Lower leg skin (tissue), 4 donors: ENCODE data around the gene GLT8D2. TPM values are rescaled to one million over a fixed set of nuclear protein-coding genes. Genes with fewer than 3 reads are reported as not detected.

ENCODE experiments used
- DNase-seq, 2 donors: peaks; one replicate each; pipeline ENCODE4 v3.0.0-alpha.2; 2019; ENCODE audit warnings: low spot score in 2 of 2
- H3K4me3 ChIP-seq: fragments of 200-600 bp; sonication (generic); 2 replicates; pipeline ENCODE4 v1.5.1; 2017; ENCODE audit warnings: mild to moderate bottlenecking, low read depth; ENCODE audit not compliant: poor library complexity, severe bottlenecking
- POLR2A ChIP-seq, 2 donors: fragments of 450-650 bp; IDR thresholded peaks; one replicate each; pipeline ENCODE4 v1.6.1; 2016 to 2017; ENCODE audit warnings: antibody characterized with exemption in 2 of 2, mild to moderate bottlenecking in 1 of 2, moderate library complexity in 1 of 2
- WGBS, 2 donors: methylation state at CpG; one replicate each; pipeline ENCODE4 v1.1.5; 2018; 5-methylcytosine and 5-hydroxymethylcytosine counted together
- intact Hi-C: fragments of 100-400 bp; cut with DNase I; formaldehyde crosslinking; loops from one replicate; pipeline ENCODE4 v1.15.0; 2023; ENCODE audit warnings: low total_unique reads
- total RNA-seq, 4 donors: library from RNA; depleted of rRNA; stranded (reverse); fragments of >200 nt; gene quantifications; one replicate each; pipeline ENCODE4 v1.1.0, GENCODE V29; 2016
- TF ChIP-seq, protein P1 (sequence below), 3 donors: fragments of 450-650 bp; IDR thresholded peaks; one replicate each; pipeline ENCODE4 v1.5.1; 2016; ENCODE audit warnings: antibody characterized with exemption in 3 of 3, mild to moderate bottlenecking in 3 of 3, moderate library complexity in 2 of 3

Gene GLT8D2
- total RNA-seq, 4 donors from 2014 or later = 0.72 to 1.9 (median 1.2) TPM

- no peak overlapping the region for H3K4me3 ChIP-seq
- 3 to 5% methylated on average over 1 of the region's 1 CpG for WGBS, 2 donors
- no peak for DNase-seq
- intact Hi-C loops = no loop called here
- TF ChIP-seq, protein P1, sequence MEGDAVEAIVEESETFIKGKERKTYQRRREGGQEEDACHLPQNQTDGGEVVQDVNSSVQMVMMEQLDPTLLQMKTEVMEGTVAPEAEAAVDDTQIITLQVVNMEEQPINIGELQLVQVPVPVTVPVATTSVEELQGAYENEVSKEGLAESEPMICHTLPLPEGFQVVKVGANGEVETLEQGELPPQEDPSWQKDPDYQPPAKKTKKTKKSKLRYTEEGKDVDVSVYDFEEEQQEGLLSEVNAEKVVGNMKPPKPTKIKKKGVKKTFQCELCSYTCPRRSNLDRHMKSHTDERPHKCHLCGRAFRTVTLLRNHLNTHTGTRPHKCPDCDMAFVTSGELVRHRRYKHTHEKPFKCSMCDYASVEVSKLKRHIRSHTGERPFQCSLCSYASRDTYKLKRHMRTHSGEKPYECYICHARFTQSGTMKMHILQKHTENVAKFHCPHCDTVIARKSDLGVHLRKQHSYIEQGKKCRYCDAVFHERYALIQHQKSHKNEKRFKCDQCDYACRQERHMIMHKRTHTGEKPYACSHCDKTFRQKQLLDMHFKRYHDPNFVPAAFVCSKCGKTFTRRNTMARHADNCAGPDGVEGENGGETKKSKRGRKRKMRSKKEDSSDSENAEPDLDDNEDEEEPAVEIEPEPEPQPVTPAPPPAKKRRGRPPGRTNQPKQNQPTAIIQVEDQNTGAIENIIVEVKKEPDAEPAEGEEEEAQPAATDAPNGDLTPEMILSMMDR (IDR thresholded peaks at IDR 0.05) = no peak
- TF ChIP-seq POLR2A (IDR thresholded peaks at IDR 0.05) = no peak
Observed at GRCh38 chr12:104057771-104058197, 7.8 kb upstream of the GLT8D2 start.

DNA sequence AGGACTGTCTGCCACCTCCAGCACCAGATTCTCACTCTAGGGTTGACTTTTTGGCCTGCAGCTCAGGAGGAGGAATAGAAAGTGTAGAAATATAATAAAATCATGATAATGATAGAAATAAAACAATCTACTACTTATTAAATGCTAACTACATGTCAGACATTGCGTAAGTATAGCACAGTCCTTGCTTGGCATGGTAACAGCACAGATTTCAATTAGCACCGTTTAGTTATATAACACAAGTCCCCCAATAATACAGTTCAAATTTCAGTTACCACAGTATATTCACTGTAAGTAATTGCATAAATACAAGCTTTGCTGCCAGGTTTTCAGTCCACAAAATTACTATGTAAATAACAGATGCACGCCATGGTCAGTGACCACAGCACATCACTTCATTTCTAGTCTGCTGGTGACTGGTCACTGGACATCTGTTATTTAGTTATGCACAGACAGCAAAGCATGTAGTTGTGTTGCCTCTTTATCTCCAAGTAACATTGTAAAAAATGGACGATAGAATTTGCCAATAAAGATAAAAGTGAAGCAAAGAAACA is 6.5 kb upstream of the GLT8D2 start:
- H3K4me3 ChIP-seq = no peak overlapping the region
- TF ChIP-seq, protein P1 (IDR thresholded peaks at IDR 0.05) = no peak
- no peak for TF ChIP-seq POLR2A (IDR thresholded peaks at IDR 0.05)
- intact Hi-C loops = no loop called here
- WGBS, 2 donors = 79 to 80% methylated on average over 4 of the region's 4 CpGs
- no peak for DNase-seq

GRCh38 chr12:104055686-104056388 is 5.8 kb upstream of the GLT8D2 start:
- no peak for TF ChIP-seq POLR2A (IDR thresholded peaks at IDR 0.05)
- TF ChIP-seq, protein P1 (IDR thresholded peaks at IDR 0.05) = no peak
- no peak for DNase-seq
- H3K4me3 ChIP-seq = no peak overlapping the region
- intact Hi-C loops = no loop called here
- 17 to 24% methylated on average over 5 of the region's 5 CpGs for WGBS, 2 donors

DNA sequence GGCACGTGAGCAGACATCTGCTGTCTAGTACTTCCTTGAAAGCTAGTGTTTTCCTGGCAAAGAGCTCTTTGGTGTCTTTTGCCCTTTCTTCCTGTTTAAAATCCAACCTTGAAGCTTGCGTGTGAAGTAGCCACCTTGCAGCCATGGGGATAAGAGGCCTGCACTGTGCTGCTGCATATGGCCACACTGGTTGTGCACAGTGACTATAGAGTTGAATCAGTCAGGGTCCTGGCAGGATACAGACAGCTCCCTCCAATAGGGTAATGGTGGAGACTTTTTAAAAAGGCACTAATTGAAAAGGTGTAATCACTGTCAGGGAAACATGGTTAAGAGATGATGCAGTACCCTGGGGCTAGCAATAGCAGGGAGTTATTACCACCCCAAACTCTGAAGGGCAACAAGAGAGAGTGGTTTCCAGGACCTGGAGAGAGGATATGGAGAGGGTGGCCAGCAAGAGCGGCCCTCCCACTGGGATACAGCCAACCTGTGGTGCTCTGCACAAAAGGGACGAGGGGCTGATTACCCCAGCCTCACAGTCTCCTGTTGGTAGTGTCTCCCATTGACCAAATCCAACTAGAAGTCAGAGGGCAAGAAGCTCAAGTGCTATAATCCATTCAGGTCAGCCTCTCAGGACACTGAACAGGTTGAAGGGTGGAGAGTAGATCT is 4.8 kb upstream of the GLT8D2 start:
- DNase-seq = no peak
- intact Hi-C loops = no loop called here
- no peak overlapping the region for H3K4me3 ChIP-seq
- TF ChIP-seq, protein P1 (IDR thresholded peaks at IDR 0.05) = no peak
- no peak for TF ChIP-seq POLR2A (IDR thresholded peaks at IDR 0.05)
- 81 to 82% methylated on average over 4 of the region's 4 CpGs for WGBS, 2 donors

GRCh38 chr12:104050436-104050835 is 449 bp upstream of the GLT8D2 start:
- intact Hi-C loops = no loop called here

More at GRCh38 chr12:104050436-104050835, 449 bp upstream of the GLT8D2 start:
- 23 to 27% methylated on average over 3 of the region's 3 CpGs for WGBS, 2 donors
- TF ChIP-seq POLR2A (IDR thresholded peaks at IDR 0.05) = no peak
- TF ChIP-seq, protein P1 (IDR thresholded peaks at IDR 0.05) = no peak
- no peak for DNase-seq
- no peak overlapping the region for H3K4me3 ChIP-seq
